Tibial nerve (tissue), 3 donors: Measurements from ENCODE around the gene MAFG.

Experiments used
- POLR2A ChIP-seq, 2 donors: fragments of 450-650 bp; IDR thresholded peaks; one replicate each; pipeline ENCODE4 v1.6.1; 2017; ENCODE audit warnings: antibody characterized with exemption in 2 of 2, mild to moderate bottlenecking in 2 of 2, moderate library complexity in 2 of 2
- TF ChIP-seq, protein P1 (sequence below), 5 experiments: fragments of 200-600 bp in 3 of 5; fragments of 450-650 bp in 2 of 5; sonication (generic) in 3 of 5; IDR thresholded peaks; one replicate each; pipeline ENCODE4 v1.5.1; 2016 to 2019; ENCODE audit warnings: antibody characterized with exemption in 5 of 5, mild to moderate bottlenecking in 3 of 5, moderate library complexity in 2 of 5

DNA sequence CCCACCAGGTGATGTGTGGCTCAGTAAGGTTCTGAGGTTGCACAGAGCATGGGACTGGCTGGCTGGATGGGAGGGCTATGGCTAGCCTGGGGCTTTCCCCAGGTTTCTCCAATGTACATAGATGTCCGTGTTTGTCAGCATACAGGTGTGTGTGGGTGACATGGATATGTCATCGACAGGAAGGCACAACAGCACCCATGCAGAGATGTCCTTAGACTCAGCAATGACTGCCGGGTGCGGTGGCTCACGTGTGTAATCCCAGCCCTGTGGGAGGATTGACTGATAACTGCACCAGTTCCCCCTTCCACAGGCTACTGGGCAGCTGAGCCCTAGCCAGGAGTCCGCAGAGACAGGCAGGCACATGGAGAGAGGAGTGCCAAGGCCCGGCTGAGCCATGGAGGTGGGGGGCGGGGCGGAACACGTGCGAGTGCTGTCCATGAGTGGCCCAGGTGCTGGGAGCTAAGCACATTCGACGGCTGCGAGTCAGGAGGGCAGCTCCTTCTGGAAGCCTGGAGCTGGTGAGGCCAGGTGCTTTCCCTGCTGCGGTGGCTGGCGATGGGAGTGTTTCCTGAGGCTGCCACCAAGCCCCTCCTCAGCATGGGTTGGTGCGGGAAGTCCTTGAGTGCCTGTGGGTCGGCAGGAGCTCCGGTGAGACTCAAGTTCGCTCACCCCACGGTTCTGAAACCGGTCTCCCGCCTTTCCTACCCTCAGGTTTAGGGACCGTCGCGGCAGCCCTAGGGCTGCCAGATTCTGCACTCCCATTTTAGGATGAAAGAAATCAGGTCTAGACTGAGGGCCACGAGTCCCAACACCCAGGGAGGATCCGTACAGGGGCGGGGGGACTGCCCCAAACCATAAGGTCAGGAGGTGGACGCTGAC, 49.0 kb upstream of the MAFG start:
- TF ChIP-seq, protein P1, sequence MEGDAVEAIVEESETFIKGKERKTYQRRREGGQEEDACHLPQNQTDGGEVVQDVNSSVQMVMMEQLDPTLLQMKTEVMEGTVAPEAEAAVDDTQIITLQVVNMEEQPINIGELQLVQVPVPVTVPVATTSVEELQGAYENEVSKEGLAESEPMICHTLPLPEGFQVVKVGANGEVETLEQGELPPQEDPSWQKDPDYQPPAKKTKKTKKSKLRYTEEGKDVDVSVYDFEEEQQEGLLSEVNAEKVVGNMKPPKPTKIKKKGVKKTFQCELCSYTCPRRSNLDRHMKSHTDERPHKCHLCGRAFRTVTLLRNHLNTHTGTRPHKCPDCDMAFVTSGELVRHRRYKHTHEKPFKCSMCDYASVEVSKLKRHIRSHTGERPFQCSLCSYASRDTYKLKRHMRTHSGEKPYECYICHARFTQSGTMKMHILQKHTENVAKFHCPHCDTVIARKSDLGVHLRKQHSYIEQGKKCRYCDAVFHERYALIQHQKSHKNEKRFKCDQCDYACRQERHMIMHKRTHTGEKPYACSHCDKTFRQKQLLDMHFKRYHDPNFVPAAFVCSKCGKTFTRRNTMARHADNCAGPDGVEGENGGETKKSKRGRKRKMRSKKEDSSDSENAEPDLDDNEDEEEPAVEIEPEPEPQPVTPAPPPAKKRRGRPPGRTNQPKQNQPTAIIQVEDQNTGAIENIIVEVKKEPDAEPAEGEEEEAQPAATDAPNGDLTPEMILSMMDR (IDR thresholded peaks at IDR 0.05), result no peak
- TF ChIP-seq POLR2A (IDR thresholded peaks at IDR 0.05), result no peak
